ENCODE data around the gene PEX26.

DNA sequence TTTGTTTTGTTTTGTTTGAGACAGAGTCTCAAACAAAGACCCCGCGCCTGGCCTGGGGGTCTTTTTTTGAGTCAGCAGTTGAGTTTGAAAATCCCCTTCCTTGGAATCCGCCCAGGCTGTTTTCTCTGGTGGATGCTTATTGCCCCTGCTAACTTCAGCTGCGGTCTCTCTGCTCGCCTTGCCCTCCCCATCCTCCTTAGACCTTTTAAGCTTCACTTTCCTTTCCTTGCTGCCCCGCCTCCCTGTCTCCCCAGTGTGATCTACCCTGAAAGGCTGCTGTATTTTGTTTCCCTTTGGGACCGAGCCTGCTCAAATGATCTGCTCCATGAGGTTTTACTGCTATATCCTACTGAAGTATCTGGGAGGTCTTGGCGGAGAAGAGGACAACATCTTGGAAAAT is 74.7 kb downstream of the PEX26 start:
- TF ChIP-seq EZH2 (IDR thresholded peaks at IDR 0.05; ENCODE audit: low read length, unreplicated experiment) = no peak
- TF ChIP-seq CTCF (conservative IDR thresholded peaks at IDR 0.05; ENCODE audit: low read depth, low read length) = no peak

Data from PC-3 (cell line).